Body of pancreas (tissue), 4 donors: Measurements from ENCODE around the gene JMJD6. TPM values are rescaled to one million over a fixed set of nuclear protein-coding genes. Genes with fewer than 3 reads are reported as not detected.

ENCODE experiments used
- ATAC-seq: fragments of 150-250 bp; one replicate; pipeline ENCODE4 v1.9.1; 2016
- DNase-seq, 4 donors: peaks; one replicate each; pipeline ENCODE4 v3.0.0-alpha.2; 2019
- H3K27ac ChIP-seq, 4 donors: fragments of 200-600 bp; sonication (generic); 1 replicate in 3 of 4; 2 replicates in 1 of 4; pipeline versions ENCODE4 v1.5.1 to v1.6.1; 2016 to 2019; ENCODE audit warnings: mild to moderate bottlenecking in 1 of 4, mixed read lengths in 1 of 4, moderate library complexity in 1 of 4
- H3K27me3 ChIP-seq, 2 donors: fragments of 200-600 bp; sonication (generic); one replicate each; pipeline ENCODE4 v1.6.0; 2016; ENCODE audit warnings: mild to moderate bottlenecking in 1 of 2
- H3K36me3 ChIP-seq, 2 donors: fragments of 200-600 bp; sonication (generic); replicated peaks in 1 of 2; 2 replicates each; pipeline ENCODE4 v1.5.1; 2016; ENCODE audit warnings: low read depth in 2 of 2; ENCODE audit not compliant: insufficient read depth in 1 of 2
- H3K4me1 ChIP-seq: fragments of 200-600 bp; sonication (generic); one replicate; pipeline ENCODE4 v1.6.0; 2016
- H3K4me3 ChIP-seq, 2 donors: fragments of 200-600 bp; sonication (generic); 1 replicate in 1 of 2; 2 replicates in 1 of 2; pipeline ENCODE4 v1.5.1; 2016 to 2019
- H3K9me3 ChIP-seq, 3 donors: fragments of 200-600 bp; sonication (generic); 1 replicate in 2 of 3; 2 replicates in 1 of 3; pipeline ENCODE4 v1.5.1; 2016
- POLR2A ChIP-seq, 3 donors: fragments of 450-650 bp; IDR thresholded peaks; one replicate each; pipeline ENCODE4 v1.6.1; 2016; ENCODE audit warnings: antibody characterized with exemption in 3 of 3, mild to moderate bottlenecking in 2 of 3
- WGBS, 2 donors: methylation state at CpG; one replicate each; pipeline ENCODE4 v1.1.5; 2017; 5-methylcytosine and 5-hydroxymethylcytosine counted together
- intact Hi-C: fragments of 100-400 bp; cut with DNase I; formaldehyde crosslinking; loops from one replicate; pipeline ENCODE4 v1.15.1; 2023
- total RNA-seq, 2 donors: library from RNA; depleted of rRNA; stranded (reverse); fragments of >200 nt; gene quantifications; one replicate each; pipeline ENCODE4 v1.1.0, GENCODE V29; 2016
- TF ChIP-seq, protein P1 (sequence below), 7 experiments: fragments of 450-650 bp in 4 of 7; fragments of 200-600 bp in 3 of 7; sonication (generic) in 3 of 7; IDR thresholded peaks; one replicate each; pipeline ENCODE4 v1.5.1; 2016 to 2019; ENCODE audit warnings: antibody characterized with exemption in 7 of 7

JMJD6 gene
- total RNA-seq, 2 donors from 2014 or later = 15.2 to 20.0 TPM

DNA sequence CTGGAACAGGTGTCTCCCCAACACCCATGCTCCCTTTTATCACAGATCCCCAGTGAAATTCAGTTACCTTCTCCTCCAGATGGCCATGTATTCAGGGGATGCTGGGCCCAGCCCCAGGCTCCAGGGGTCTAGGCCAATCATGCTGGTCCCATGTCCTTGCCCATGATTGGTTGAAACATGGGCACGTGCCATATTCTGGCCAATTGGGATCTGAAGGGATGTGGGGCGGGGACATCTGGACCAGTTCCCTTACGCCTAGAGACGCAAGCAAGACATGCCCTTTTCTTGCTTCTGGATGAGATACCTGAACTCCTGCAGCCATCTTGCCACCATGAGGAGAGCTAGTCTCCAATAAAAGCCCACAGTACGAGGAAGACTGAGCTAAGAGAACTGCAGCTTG is 51.8 kb downstream of the JMJD6 start:
- Histone ChIP-seq H3K4me1 (peaks cover 27% of the 10 kb centered on the region), H3K9me3 (no peaks in the 10 kb centered on the region), H3K4me3 (no peak overlapping the region), H3K27me3 (no peaks in the 10 kb centered on the region), H3K36me3 (no peaks in the 10 kb centered on the region), H3K27ac (no peak overlapping the region)
- no peak for ATAC-seq
- intact Hi-C loops = no loop called here
- WGBS, 2 donors = 88 to 96% methylated on average over 5 of the region's 5 CpGs
- no peak for DNase-seq
- TF ChIP-seq POLR2A (IDR thresholded peaks at IDR 0.05) = no peak
- TF ChIP-seq, protein P1, sequence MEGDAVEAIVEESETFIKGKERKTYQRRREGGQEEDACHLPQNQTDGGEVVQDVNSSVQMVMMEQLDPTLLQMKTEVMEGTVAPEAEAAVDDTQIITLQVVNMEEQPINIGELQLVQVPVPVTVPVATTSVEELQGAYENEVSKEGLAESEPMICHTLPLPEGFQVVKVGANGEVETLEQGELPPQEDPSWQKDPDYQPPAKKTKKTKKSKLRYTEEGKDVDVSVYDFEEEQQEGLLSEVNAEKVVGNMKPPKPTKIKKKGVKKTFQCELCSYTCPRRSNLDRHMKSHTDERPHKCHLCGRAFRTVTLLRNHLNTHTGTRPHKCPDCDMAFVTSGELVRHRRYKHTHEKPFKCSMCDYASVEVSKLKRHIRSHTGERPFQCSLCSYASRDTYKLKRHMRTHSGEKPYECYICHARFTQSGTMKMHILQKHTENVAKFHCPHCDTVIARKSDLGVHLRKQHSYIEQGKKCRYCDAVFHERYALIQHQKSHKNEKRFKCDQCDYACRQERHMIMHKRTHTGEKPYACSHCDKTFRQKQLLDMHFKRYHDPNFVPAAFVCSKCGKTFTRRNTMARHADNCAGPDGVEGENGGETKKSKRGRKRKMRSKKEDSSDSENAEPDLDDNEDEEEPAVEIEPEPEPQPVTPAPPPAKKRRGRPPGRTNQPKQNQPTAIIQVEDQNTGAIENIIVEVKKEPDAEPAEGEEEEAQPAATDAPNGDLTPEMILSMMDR (IDR thresholded peaks at IDR 0.05) = no peak

DNA sequence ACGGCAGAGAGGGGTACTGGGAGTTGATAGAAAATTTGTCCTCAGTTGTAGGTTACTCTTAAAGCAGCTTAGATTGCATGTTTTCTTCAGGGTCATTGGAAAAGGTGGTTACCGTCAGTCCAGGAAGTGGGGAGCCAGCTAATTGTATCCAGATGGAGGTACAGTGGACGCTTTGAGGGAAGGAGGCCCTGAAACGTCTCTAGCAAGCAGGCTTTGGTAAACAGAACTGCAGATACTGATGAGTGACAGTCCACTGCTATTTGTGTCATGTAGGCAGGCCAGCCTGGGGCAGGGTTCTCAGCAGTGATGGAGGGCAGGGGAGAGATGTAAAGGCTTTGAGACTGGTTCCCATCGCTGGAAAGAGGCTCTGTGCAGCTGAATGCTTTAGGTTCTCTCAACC is 52.7 kb downstream of the JMJD6 start:
- ATAC-seq (no peak), DNase-seq (no peak)
- H3K27me3 ChIP-seq = no peaks in the 10 kb centered on the region
- TF ChIP-seq, protein P1 (IDR thresholded peaks at IDR 0.05) = no peak
- TF ChIP-seq POLR2A (IDR thresholded peaks at IDR 0.05) = no peak
- no peak overlapping the region for H3K27ac ChIP-seq
- H3K4me3 ChIP-seq = no peak overlapping the region
- intact Hi-C loops = no loop called here
- WGBS, 2 donors = 66 to 74% methylated on average over 5 of the region's 5 CpGs
- no peaks in the 10 kb centered on the region for H3K36me3 ChIP-seq
- peaks cover 30% of the 10 kb centered on the region for H3K4me1 ChIP-seq
- H3K9me3 ChIP-seq = no peaks in the 10 kb centered on the region

DNA sequence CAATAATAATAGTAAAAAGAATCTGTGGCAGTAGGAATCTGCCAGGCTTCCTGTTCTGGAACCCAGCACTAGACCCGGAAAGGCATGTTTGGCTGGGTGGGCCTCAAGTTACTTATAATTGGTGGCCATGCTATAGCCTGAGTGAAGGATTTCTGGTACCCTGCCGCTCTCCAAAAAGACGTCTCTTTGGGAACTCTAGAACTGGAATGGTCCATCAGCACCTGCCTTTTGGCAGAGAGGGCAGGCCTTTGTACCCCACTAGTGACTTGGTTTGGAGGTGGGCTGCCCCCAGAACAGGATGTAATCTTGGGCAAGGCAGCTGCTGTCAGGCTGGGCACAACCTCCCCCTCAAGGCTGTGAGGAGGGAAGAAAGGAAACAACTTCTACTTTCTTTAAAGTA is 53.5 kb downstream of the JMJD6 start:
- intact Hi-C loops = no loop called here
- TF ChIP-seq POLR2A (IDR thresholded peaks at IDR 0.05) = no peak
- TF ChIP-seq, protein P1 (IDR thresholded peaks at IDR 0.05) = no peak
- ATAC-seq = no peak
- no peaks in the 10 kb centered on the region for H3K9me3 ChIP-seq
- 82 to 93% methylated on average over 1 to 3 of the region's 3 CpGs for WGBS, 2 donors
- no peak for DNase-seq
- H3K27me3 ChIP-seq = no peaks in the 10 kb centered on the region
- no peak overlapping the region for H3K4me3 ChIP-seq
- no peaks in the 10 kb centered on the region for H3K36me3 ChIP-seq
- H3K4me1 ChIP-seq = peaks cover 30% of the 10 kb centered on the region
- H3K27ac ChIP-seq = peak overlapping the region in 3 of 4 donors; percentile 93 to 95 (median 93)

DNA sequence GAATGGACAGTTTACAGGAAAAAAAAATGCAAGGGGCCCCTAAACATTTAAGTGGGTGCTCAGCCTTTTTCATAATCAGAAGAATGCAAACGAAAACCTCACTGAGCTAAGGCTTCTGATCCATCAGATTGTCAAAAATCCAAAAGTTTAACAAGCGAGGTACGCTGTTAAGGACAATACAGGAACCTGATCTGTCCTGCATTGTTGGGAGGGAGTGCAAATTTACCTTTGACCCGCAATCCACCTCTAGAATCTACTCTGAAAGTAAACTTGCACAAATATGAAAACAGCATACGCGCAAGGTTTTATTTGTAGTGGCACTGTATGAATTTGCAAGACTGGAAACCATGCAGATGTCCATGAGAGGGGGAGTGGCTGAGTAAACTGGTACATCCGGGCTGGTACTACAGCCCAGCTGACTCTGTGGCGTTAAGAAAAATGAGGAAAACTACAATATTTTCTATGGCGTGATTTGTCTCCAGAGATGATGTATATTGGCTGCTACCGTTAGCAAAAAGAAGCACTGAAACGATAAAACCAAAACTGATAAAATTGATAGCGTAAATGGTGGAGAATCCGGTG is 54.0 kb downstream of the JMJD6 start:
- no peaks in the 10 kb centered on the region for H3K9me3 ChIP-seq
- H3K27ac ChIP-seq = peak overlapping the region; percentile 93 to 97 (median 94)
- ATAC-seq = no peak
- H3K27me3 ChIP-seq = no peaks in the 10 kb centered on the region
- WGBS, 2 donors = 17 to 22% methylated on average over 13 of the region's 13 CpGs
- H3K36me3 ChIP-seq = no peaks in the 10 kb centered on the region
- H3K4me3 ChIP-seq = peak overlapping the region in 1 of 2 donors; percentile 46
- DNase-seq = peak in 3 of 4 donors; percentile 37 to 45 (median 43)
- H3K4me1 ChIP-seq = peaks cover 30% of the 10 kb centered on the region
- intact Hi-C loops = no loop called here
- TF ChIP-seq POLR2A (IDR thresholded peaks at IDR 0.05) = no peak
- TF ChIP-seq, protein P1 (IDR thresholded peaks at IDR 0.05) = no peak

DNA sequence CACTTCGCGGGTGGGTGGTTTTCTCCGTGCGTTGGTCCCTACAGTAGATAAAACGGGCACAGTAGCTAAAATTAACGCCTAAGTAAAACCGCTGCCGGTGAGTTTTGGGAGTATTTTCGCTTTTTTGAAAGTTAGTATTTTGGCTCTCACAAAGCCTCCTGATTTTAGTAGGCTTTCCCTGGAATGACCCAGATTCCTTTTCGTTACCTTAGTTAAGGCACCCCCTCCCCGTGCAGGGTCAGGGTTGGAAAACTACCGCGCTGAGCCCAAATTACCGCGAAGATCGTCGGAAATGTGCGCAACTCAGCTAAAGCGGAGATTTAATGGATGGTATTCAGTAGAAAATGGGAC is 54.5 kb downstream of the JMJD6 start:
- no peak for DNase-seq
- no peaks in the 10 kb centered on the region for H3K36me3 ChIP-seq
- H3K27ac ChIP-seq = peak overlapping the region; percentile 93 to 97 (median 94)
- H3K4me1 ChIP-seq = peaks cover 30% of the 10 kb centered on the region
- peak overlapping the region in 1 of 2 donors; percentile 46 for H3K4me3 ChIP-seq
- H3K27me3 ChIP-seq = no peaks in the 10 kb centered on the region
- intact Hi-C loops = no loop called here
- TF ChIP-seq POLR2A (IDR thresholded peaks at IDR 0.05) = peak; percentile 31 to 89 (median 89)
- TF ChIP-seq, protein P1 (IDR thresholded peaks at IDR 0.05) = peak in 4 of 7 experiments; percentile 36 to 45 (median 40)
- no peaks in the 10 kb centered on the region for H3K9me3 ChIP-seq
- WGBS, 2 donors = 0 to 2% methylated on average over 19 of the region's 19 CpGs
- ATAC-seq = peak; percentile 2
